Activated T-helper 1 cell treated with anti-CD3 and anti-CD28 coated beads, Interleukin-12 subunit alpha, Interleukin-12 subunit beta, Interleukin-2, Interleukin-4 antibody, amounts not matched to agents 30 ng/mL and 10 ng/mL and 1 ng/mL, durations not matched to agents 14 hours and 24 hours and 36 hours (primary cell): ENCODE results near the gene SLC35F1. TPM values are rescaled to one million over a fixed set of nuclear protein-coding genes. Genes with fewer than 3 reads are reported as not detected.

ENCODE experiments used
- DNase-seq: peaks from one replicate; pipeline ENCODE4 v3.0.0; 2021; ENCODE audit warnings: low spot score
- H3K27ac Mint-ChIP-seq: one replicate; pipeline ENCODE4 v1.8.0; 2021; ENCODE audit warnings: mild to moderate bottlenecking, mixed read lengths
- H3K27me3 Mint-ChIP-seq: one replicate; pipeline ENCODE4 v1.8.0; 2022; ENCODE audit warnings: mild to moderate bottlenecking, moderate library complexity, mixed read lengths; ENCODE audit not compliant: insufficient read depth
- H3K36me3 Mint-ChIP-seq: one replicate; pipeline ENCODE4 v1.8.0; 2021; ENCODE audit warnings: low read depth, mixed read lengths
- H3K4me1 Mint-ChIP-seq: one replicate; pipeline ENCODE4 v1.8.0; 2021; ENCODE audit warnings: low read depth, mixed read lengths
- H3K4me3 Mint-ChIP-seq: one replicate; pipeline ENCODE4 v1.8.0; 2021; ENCODE audit warnings: mild to moderate bottlenecking, moderate library complexity, mixed read lengths
- H3K9me3 Mint-ChIP-seq: one replicate; pipeline ENCODE4 v1.8.0; 2021; ENCODE audit warnings: mixed read lengths
- intact Hi-C: fragments of 100-400 bp; cut with micrococcal nuclease; formaldehyde crosslinking; loops from one replicate; pipeline ENCODE4 v1.15.1; 2024
- total RNA-seq: library from RNA; stranded (reverse); gene quantifications from 2 replicates; pipeline ENCODE4 v1.2.3, GENCODE V29; 2022

SLC35F1 gene
- total RNA-seq, 1 donor from 2014 or later, result not detected

- H3K36me3 Mint-ChIP-seq, result no peaks in the 10 kb centered on the region
- H3K27me3 Mint-ChIP-seq, result peaks cover 5% of the 10 kb centered on the region
- DNase-seq, result no peak
- H3K9me3 Mint-ChIP-seq, result no peaks in the 10 kb centered on the region
- intact Hi-C loops, result no loop called here
- H3K4me1 Mint-ChIP-seq, result no peaks in the 10 kb centered on the region
- H3K4me3 Mint-ChIP-seq, result no peak overlapping the region
- no peak overlapping the region for H3K27ac Mint-ChIP-seq
Observed at GRCh38 chr6:118198746-118199145, 291.7 kb downstream of the SLC35F1 start.

- Mint-ChIP-seq H3K27me3 (peaks cover 5% of the 10 kb centered on the region), H3K36me3 (no peaks in the 10 kb centered on the region), H3K4me3 (no peak overlapping the region), H3K27ac (no peak overlapping the region), H3K9me3 (no peaks in the 10 kb centered on the region), H3K4me1 (no peaks in the 10 kb centered on the region)
- intact Hi-C loops, result no loop called here
- no peak for DNase-seq
Observed at GRCh38 chr6:118200160-118200559, 293.1 kb downstream of the SLC35F1 start.

GRCh38 chr6:118202517-118202916 lies 295.5 kb downstream of the SLC35F1 start:
- H3K36me3 Mint-ChIP-seq, result no peaks in the 10 kb centered on the region
- no peak overlapping the region for H3K4me3 Mint-ChIP-seq
- DNase-seq, result no peak
- peaks cover 3% of the 10 kb centered on the region for H3K27me3 Mint-ChIP-seq
- no peaks in the 10 kb centered on the region for H3K9me3 Mint-ChIP-seq
- intact Hi-C loops, result no loop called here
- no peaks in the 10 kb centered on the region for H3K4me1 Mint-ChIP-seq
- no peak overlapping the region for H3K27ac Mint-ChIP-seq

- intact Hi-C loops, result no loop called here
- no peaks in the 10 kb centered on the region for H3K36me3 Mint-ChIP-seq
- H3K4me1 Mint-ChIP-seq, result no peaks in the 10 kb centered on the region
- H3K9me3 Mint-ChIP-seq, result no peaks in the 10 kb centered on the region
- H3K27me3 Mint-ChIP-seq, result peaks cover 3% of the 10 kb centered on the region
- H3K4me3 Mint-ChIP-seq, result no peak overlapping the region
- H3K27ac Mint-ChIP-seq, result no peak overlapping the region
- DNase-seq, result no peak
Observed at GRCh38 chr6:118203545-118203944, 296.5 kb downstream of the SLC35F1 start.

- H3K4me3 Mint-ChIP-seq, result no peak overlapping the region
- DNase-seq, result no peak
- intact Hi-C loops, result no loop called here
- no peak overlapping the region for H3K27ac Mint-ChIP-seq
- H3K4me1 Mint-ChIP-seq, result no peaks in the 10 kb centered on the region
- H3K36me3 Mint-ChIP-seq, result no peaks in the 10 kb centered on the region
- H3K9me3 Mint-ChIP-seq, result no peaks in the 10 kb centered on the region
- H3K27me3 Mint-ChIP-seq, result no peaks in the 10 kb centered on the region
Observed at GRCh38 chr6:118206221-118206620, 299.2 kb downstream of the SLC35F1 start.

GRCh38 chr6:118207947-118208346 lies 300.9 kb downstream of the SLC35F1 start:
- H3K4me1 Mint-ChIP-seq, result no peaks in the 10 kb centered on the region
- no peak overlapping the region for H3K4me3 Mint-ChIP-seq
- no peaks in the 10 kb centered on the region for H3K36me3 Mint-ChIP-seq
- DNase-seq, result no peak
- H3K27me3 Mint-ChIP-seq, result no peaks in the 10 kb centered on the region
- H3K27ac Mint-ChIP-seq, result no peak overlapping the region
- intact Hi-C loops, result no loop called here
- H3K9me3 Mint-ChIP-seq, result no peaks in the 10 kb centered on the region

GRCh38 chr6:118212451-118213173 lies 305.5 kb downstream of the SLC35F1 start:
- H3K4me3 Mint-ChIP-seq, result no peak overlapping the region
- no peaks in the 10 kb centered on the region for H3K9me3 Mint-ChIP-seq
- intact Hi-C loops, result no loop called here
- no peaks in the 10 kb centered on the region for H3K36me3 Mint-ChIP-seq
- H3K27me3 Mint-ChIP-seq, result no peaks in the 10 kb centered on the region
- DNase-seq, result no peak
- no peaks in the 10 kb centered on the region for H3K4me1 Mint-ChIP-seq
- H3K27ac Mint-ChIP-seq, result no peak overlapping the region

- intact Hi-C loops, result no loop called here
- DNase-seq, result no peak
- H3K36me3 Mint-ChIP-seq, result no peaks in the 10 kb centered on the region
- no peaks in the 10 kb centered on the region for H3K4me1 Mint-ChIP-seq
- no peak overlapping the region for H3K27ac Mint-ChIP-seq
- H3K9me3 Mint-ChIP-seq, result no peaks in the 10 kb centered on the region
- H3K27me3 Mint-ChIP-seq, result peaks cover 2% of the 10 kb centered on the region
- no peak overlapping the region for H3K4me3 Mint-ChIP-seq
Observed at GRCh38 chr6:118215269-118215668, 308.2 kb downstream of the SLC35F1 start.

GRCh38 chr6:118216751-118217150 lies 309.7 kb downstream of the SLC35F1 start:
- no peaks in the 10 kb centered on the region for H3K4me1 Mint-ChIP-seq
- H3K9me3 Mint-ChIP-seq, result no peaks in the 10 kb centered on the region

GRCh38 chr6:118218156-118218555 lies 311.1 kb downstream of the SLC35F1 start:
- Mint-ChIP-seq H3K9me3 (no peaks in the 10 kb centered on the region), H3K27me3 (peaks cover 2% of the 10 kb centered on the region), H3K4me3 (no peak overlapping the region), H3K27ac (no peak overlapping the region), H3K36me3 (no peaks in the 10 kb centered on the region), H3K4me1 (no peaks in the 10 kb centered on the region)
- no peak for DNase-seq
- intact Hi-C loops, result no loop called here

More at GRCh38 chr6:118216751-118217150, 309.7 kb downstream of the SLC35F1 start:
- Mint-ChIP-seq H3K27ac (no peak overlapping the region), H3K27me3 (peaks cover 2% of the 10 kb centered on the region), H3K4me3 (no peak overlapping the region), H3K36me3 (no peaks in the 10 kb centered on the region)
- DNase-seq, result no peak
- intact Hi-C loops, result no loop called here

GRCh38 chr6:118220429-118221128 lies 313.5 kb downstream of the SLC35F1 start:
- Mint-ChIP-seq H3K27me3 (peaks cover 4% of the 10 kb centered on the region), H3K36me3 (no peaks in the 10 kb centered on the region), H3K27ac (no peak overlapping the region), H3K9me3 (no peaks in the 10 kb centered on the region), H3K4me1 (no peaks in the 10 kb centered on the region), H3K4me3 (no peak overlapping the region)
- DNase-seq, result no peak
- intact Hi-C loops, result no loop called here

- no peak for DNase-seq
- H3K4me3 Mint-ChIP-seq, result no peak overlapping the region
- H3K36me3 Mint-ChIP-seq, result no peaks in the 10 kb centered on the region
- H3K27ac Mint-ChIP-seq, result no peak overlapping the region
- peaks cover 16% of the 10 kb centered on the region for H3K27me3 Mint-ChIP-seq
- intact Hi-C loops, result no loop called here
- no peaks in the 10 kb centered on the region for H3K4me1 Mint-ChIP-seq
- H3K9me3 Mint-ChIP-seq, result no peaks in the 10 kb centered on the region
Observed at GRCh38 chr6:118223316-118223715, 316.3 kb downstream of the SLC35F1 start.

- Mint-ChIP-seq H3K4me1 (no peaks in the 10 kb centered on the region), H3K27ac (no peak overlapping the region), H3K27me3 (peaks cover 17% of the 10 kb centered on the region), H3K36me3 (no peaks in the 10 kb centered on the region), H3K9me3 (no peaks in the 10 kb centered on the region), H3K4me3 (no peak overlapping the region)
- no peak for DNase-seq
- intact Hi-C loops, result no loop called here
Observed at GRCh38 chr6:118228886-118229285, 321.8 kb downstream of the SLC35F1 start.
